ENCODE data around the gene DPPA3.
"Not testable (repeated sequence)": the region's sequence is repeated elsewhere in the genome, so short reads cannot be mapped to it uniquely, and the experiment has no call there.

Gene DPPA3

DNA sequence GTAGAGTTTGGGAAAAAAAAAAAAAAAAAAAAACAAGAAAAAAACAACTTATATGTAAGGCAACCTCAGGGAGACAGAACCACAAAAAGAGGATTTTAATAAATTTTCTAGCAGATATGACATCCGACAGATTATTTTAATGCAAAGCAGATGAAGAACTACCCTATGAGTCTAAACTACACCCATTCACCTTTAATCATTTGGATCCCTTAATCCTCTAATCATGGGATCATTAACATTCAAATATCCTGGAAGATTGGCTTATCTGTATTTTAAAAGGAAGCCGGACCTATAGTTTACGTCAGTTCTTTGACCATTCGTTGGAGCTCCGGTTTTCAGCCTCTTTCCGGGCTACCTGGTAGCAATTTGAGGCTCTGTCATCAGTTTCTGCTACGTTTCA is at the start of gene DPPA3:
Gene DPPA3 (plus strand): TSS at position 301 of the 400 bp plus-strand sequence. CDS start 138 bp downstream, outside the sequence.
- DNase-seq, result no peak

DNA sequence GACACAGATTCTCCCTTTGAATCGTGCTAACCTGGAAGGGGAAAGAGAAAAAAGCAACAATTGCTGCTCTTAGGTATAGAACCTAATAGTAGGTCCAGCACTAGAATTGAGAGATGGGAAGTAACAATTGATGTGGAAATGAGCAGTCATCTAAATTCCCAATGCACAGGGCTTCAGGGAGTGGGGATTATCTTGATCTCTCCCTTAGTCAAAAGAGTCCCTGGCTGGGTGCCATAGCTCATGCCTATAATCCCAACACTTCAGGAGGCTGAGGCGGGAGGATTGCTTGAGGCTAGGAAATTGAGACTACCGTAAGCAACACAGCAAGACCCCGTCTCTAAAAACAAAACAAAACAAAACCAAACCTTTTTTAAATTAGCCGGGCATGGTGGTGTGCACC is 49.5 kb upstream of the DPPA3 start:
- DNase-seq, result no peak

DNA sequence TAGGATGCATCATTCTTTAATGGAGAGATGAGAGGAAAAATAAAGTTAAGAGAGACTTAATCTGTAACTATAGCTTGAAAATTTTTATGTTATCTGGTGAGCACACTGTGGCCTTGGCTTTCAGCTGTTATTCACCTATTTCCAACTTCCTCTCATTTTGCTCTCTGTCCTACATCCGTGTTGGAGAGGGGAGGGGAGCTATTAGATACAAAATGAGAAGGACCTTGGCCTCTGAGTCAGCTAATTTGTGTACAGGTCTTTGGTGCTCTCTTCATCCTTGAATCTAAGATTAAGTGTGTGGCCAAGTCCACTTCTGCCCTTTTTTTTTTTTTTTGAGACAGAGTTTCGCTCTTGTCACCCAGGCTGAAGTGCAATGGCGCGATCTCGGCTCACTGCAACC is 44.6 kb upstream of the DPPA3 start:
- no peak for DNase-seq

DNA sequence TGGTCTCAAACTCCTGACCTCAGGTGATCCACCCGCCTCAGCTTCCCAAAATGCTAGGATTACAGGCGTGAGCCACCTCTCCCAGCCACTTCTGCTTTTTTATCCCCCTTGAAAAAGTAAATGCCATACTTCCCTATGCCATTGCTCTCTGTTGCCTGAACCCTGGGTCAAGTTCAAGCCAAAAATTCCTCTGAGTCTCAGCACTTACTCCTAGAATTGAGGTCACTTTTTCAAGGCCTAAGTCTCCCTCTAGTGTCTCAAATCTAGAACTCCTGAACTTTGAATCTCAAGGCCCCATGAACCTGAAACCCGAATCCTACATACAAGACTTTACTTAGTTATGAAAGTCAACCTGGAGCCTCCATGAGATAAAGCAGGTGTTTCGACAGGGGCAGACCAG is 44.1 kb upstream of the DPPA3 start:
- DNase-seq, result no peak

DNA sequence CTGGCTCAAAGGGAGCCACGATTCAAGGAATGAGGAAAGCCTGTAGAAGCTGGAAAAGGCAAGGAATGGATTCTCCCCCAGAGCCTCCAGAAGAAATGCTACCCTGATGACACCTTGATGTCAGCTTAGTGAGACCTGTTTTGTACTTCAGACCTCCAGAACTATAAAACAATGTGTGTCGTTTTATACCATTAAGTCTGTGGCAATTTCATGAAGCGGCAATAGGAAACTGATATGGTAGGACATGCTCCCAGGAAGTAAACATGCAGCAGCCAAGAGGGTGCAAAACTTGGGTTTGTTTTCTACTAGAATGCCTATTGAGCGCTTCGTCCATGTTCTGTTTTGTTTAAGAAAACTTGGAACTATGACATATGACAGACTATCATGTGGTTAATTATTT is 43.1 kb upstream of the DPPA3 start:
- no peak for DNase-seq

DNA sequence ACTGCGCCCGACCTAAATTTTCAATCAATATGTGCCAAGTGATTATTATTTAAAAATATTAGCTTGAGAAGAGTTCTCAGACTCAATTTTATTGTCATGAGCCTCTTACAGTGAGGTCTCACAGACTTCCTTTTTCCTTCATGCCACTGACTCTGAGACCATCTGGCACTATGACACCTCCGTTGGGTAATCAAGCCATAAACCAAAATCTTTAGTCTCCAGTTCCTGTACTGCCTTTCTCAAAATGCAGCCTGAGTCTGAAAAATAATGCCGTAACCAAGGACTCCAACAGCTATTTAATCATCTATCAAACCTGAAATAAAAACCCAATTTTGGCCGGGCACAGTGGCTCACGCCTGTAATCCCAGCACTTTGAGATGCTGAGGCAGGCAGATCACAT is 35.8 kb upstream of the DPPA3 start:
- DNase-seq, result not testable (repeated sequence)

DNA sequence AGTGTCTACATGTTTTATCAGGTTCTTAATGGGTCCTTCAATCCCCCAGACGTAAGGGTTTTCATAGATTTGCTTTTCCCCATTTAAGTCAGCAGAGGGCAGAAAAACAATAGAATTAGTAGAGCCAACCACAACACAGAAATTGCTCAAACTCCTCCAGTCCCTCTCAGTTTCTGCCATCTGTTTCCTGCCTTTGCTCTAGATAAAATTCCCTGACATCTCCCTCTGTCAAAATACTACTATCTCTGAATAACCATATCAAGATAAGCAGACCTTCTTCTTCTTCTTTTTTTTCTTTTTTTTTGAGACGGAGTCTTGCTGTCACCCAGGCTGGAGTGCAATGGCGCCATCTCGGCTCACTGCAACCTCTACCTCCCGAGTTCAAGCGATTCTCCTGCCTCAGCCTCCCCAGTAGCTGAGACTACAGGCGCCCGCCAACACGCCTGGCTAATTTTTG is 33.8 kb upstream of the DPPA3 start:
- DNase-seq, result not testable (repeated sequence)

DNA sequence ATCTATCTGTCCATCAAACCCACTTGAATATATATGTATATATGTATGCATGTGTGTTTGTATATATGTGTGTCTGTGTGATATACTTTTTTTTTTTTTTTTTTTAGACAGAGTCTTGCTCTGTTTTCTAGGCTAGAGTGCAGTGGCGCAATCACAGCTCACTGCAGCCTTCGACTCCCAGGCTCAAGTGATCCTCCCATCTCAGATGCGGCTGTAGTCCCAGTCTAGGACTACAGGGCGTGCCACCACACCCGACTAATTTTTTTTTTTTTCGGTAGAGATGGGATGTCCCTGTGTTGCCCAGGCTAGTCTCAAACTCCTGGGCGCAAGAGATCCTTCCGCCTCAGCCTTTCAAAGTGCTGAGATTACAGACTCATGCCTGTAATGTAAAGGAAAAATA is 32.5 kb upstream of the DPPA3 start:
- no peak for DNase-seq

DNA sequence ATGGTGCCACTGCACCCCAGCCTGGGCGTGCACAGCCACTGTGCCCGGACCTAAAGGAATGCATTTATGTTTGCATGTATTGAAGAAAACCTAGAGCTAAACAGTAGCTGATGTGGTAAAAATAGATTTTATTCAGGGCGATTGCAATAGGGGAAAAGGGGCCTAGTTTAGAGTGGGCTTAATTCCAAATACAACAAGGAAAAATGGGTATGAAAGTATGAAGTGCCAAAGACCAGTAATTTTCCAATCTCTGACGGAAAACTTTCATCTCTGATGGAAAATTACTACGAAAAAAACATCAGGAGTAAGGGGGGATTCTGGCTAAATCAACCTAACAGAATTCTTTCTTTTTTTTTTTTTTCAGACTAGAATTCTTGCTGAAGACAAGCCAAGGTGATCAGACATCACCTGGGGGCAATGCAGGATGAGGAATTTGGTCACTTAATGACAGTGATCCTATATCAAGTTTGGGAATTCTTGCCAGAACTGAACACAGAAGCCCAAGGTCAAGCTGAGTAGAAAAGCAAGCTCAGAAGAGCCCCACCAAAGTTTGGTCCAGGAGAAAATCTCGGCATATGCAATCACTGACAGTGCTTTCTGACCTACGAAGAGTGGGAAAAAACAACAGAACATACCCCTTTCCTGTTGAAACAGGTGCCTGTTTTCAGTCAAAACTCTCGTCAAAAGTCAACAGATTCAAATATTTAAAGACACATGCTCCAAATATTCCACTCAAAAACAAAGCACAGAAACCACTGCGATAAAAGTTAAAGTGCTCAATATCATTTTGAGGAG is 31.8 kb upstream of the DPPA3 start:
- DNase-seq, result no peak

DNA sequence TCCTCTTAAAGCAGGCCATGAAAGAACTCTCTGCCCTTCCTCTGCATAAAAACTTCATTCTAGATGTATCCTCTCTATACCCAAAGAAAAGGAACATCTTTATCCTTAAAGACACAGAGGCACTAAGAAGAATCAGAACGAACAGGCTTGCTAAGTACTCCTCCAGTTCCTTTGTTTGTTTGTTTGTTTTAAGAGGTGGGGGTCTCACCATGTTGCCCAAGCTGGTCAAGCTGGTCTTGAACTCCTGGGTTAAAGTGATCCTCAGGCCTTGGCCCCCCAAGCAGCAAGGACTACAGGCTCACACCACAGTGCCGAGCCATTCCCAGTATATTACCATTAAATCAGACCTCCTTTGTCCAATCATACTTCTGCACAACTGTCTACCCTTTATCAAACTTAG is 29.7 kb upstream of the DPPA3 start:
- no peak for DNase-seq

DNA sequence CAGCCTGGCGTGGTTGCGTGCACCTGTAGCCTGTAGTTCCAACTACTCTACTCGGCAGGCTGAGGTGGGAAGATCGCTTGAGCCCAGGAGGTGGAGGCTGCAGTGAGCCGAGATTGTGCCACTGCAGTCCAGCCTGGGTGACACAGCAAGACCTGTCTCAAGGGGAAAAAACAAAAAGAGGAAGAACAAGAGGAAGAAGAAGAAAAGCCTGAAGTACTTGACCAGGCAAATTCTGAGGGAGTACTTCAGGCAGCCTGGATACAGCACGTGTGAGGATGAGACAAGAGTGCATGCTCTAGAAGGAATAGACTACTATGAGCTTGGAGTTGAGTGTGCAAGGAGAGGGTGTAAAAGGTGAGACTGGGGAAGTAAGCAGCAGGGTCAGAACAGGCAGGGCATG is 17.4 kb upstream of the DPPA3 start:
- no peak for DNase-seq

DNA sequence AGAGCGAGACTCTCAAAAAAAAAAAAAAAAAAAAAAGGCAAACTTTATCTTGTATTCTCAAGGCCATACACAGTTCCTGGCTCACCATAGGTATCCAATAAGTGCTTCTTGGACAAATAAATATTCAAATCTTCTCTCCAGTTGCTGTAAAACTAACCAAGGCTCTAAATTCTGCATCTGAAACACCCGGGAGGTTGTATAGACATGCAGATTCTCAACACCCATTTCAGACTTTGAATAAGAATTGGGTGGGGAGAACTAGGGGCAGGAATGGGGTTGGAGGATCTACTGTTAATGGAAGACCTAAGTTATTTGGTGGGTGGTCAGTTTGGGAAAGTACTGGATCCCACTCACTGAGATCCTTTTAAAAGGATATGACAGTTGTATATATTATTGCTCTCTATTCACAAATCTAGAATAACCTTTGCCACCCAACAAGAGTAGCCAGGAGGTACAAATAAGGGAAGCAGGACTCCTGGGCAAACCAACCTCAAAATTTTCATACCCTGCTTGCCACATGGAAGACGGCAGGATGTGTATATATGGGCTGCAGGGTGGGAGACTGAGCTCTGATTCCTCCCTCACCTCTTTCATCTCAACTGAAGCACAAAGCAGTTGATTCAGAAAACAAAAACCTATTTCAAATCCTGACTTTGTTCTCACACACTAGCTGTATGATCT is 16.5 kb upstream of the DPPA3 start:
- no peak for DNase-seq

DNA sequence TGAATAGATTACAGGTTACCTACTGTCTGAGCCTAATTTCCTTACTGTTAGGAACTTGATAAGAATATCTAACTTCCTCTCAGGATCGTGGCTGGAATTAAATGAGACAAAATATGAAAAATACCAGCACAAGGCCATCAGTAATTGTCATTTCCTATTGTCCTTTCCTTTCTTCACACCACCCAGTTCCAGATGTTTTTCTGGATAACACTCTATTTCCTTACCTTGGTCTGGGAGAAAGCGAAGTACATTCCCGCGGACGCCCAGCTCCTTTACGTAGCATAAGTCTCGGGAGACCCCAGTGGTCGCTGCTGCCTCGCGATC is 16.0 kb upstream of the DPPA3 start:
- no peak for DNase-seq

DNA sequence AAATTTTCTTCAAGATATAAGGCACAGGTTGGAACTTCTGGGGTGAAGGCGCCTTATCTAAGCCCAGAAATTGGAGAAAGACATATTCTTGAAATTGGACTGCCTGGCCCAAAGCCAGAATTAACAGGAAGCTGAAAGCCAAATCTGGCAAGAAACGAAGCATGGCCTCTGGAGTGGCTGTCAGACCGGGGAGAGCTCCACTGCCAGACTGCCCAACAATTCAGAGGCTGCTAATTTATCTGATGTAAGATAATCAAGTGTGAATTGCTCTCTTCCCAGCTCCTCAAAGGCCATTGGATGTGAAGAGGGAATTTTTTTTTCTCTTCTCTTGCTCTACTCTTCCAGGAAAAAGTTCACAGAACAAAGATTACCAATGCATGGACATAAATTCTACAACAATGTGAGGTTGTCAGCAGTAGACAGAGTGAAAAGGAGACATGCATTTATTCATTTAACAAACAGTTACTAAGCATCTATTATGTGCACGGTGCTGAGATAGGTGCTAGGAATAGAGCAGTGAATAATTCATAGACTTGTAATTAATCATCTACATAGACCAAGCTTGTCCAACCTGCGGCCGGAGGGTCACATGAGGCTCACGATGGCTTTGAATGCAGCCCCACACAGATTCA is 15.6 kb upstream of the DPPA3 start, which contains the start of gene GDF3:
Gene GDF3 (minus strand): TSS at position 210 of the 632 bp plus-strand sequence. CDS start 47 bp downstream, at position 163.
- no peak for DNase-seq

DNA sequence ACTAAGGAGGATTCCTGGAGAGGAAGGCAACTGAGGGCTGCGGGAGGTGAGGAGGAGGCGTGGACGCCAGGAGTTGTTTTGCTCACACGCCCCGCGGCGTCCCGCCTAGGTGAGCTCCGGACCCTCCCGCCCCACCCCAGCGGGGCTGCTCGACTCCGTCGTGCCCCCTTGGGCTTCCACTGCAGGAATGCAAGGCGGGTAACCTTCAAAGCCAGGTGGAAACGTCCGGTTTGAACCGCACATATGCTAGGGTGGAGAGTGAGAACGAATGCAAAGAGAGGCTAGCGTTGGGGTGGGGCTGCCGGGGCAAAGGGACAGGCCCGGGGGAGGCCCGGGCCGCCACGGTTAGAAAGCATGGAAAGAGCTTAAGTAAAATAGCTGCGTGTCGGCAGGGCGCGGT is 5.4 kb upstream of the DPPA3 start:
- peak in 1 of 51 donors; percentile 1 for DNase-seq

DNA sequence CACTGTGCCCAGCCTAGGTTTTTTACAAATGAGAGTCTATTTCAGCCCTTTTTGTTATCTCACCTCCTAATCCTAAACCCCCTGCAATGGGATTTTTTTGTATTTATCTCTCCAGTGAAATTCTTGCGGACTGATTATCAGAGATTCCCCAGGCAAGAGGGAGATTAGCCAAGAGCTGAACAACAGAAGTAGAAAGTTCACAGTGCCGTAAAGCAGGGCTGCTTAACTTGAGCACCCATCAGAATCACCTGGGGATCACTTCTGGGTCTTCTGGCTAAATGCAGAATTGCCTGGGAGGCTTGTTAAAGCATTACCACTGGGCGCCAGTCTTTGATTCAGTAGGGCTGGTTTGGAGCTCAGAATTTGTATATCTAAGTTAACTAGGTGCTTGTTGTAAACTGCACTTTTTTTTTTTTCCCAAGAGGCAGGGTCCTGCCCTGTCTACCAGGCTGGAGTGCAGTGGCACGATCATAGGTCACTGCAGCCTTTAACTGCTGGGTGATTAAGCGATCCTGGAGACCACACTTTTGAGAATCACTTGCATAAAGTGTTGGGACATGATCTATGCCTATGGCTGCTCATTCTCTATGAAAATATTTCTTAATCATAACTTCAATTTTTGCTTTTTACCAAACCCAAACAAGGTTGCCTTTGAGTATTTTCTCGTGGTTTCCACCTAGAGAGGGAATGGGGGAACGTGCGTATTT is 1.1 kb upstream of the DPPA3 start:
- DNase-seq, result no peak

DNA sequence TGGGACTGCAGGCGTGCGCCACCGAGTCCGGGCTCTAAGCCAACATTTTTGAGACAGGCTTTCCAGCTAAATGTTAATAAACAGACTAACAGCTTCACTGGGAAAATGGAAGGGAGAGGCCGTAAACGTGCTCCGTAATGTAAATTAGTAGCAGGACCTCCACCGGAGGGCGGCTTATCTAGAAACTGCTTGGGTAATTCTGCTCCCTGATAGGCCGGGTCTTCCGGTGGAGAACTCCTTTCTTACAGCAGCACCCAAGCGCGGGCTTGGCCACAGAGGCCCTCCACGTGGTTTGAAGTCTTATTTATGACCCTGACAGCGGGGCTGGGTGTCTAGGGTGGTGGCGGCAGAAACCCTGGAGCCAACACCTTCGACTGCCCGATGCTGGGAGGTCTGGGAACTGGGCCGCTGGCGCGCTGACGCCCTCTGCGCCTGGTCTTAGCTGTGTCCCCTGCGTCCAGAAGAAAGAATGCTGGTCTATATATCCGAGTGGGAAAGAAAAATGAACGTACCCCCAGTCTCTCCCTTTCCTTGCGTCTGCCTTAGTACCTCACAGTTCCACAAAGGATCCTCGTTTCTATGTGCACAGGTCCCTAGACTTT is 1.7 kb downstream of the DPPA3 start:
- no peak for DNase-seq

DNA sequence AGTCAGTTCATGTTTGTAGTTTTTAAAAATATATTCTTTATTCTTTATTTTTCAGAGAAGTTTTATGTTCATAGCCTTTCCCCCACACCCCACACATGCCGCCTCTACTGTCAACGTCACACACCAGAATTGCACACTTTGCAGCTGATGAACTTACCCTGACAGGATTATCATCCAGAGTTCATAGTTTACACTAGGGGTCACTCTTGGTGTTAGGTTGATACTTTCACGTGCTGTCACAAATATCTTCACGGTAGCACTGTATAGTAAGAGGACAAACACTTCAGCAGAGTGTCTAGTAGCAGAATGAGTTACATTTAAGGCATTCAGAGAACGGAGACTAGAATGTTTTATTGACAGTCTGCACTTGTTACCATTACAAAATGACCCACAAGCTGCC is 5.1 kb downstream of the DPPA3 start:
- DNase-seq, result no peak

DNA sequence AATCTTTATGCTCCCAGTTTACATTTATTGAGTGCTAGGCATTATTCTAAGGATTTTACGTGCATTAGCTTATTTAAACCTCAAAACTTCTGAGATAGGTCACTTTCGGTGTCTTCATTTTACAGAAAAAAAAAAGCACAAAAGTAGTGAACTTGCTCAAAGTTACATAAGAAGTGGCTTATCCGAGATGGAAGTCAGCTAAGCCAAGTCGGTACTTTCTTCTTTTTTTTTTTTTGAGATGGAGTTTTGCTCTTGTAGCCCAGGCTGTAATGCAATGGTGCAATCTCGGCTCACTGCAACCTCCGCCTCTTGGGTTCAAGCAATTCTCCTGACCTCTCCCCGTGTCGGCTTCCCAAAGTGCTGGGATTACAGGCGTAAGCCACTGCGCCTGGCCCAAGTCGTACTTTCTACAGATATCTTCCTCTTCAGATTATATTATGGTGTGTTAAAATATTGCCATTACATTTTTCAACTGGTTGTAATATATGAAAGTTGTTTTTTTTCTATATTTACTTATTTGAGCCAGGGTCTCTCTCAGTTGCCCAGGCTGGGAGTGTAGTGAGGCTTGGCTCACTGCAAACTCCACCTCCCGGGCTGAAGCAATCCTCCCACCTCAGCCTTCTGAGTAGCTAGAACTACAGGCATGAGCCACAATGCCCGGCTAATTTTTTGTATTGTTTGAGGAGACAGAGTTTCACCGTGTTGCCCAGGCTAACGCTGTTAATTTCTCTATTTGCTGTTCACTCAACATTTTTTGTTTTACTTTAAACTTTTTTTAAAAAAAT is 8.9 kb downstream of the DPPA3 start:
- DNase-seq, result no peak

DNA sequence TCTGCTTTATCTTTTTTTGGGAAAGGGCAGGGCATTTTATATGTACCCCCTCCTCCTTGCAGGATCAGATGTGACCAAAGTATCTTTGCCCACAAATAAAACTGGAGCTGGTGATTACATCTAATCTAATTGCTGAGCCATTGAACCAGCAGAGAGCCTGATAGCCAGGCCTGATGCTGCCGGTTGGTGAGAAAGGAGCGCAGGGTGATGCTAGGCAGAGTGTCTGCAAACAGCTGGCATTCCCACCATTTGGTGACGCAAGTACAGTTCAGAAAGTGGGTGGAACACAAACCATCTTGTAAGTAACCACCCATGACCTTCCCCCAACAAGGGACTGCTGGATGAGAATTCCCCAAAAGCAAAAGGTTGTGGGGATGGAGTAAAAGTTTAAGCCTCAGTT is 12.7 kb downstream of the DPPA3 start:
- DNase-seq, result no peak

DNA sequence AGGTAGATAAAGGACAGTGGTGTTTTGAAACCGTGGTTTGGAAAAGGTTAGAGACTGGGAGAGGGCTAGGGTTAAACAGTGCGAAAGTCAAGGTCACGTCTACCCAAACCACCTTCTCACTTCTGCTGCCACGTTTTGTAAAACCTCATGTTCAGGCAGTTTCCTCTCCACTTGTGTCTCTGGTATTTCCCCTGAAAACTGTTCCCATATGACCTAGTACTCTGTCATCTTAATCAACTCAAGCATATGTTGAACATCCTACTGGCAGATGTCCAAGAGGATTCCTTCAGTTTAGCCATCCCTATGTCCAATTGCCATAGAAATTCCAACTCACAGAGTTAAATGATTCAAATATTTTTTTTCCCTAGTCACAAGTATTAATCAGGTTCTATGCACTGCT is 18.5 kb downstream of the DPPA3 start:
- no peak for DNase-seq
